ENCODE measurements around the gene FBXO28.

- no peak for TF ChIP-seq CTCF (IDR thresholded peaks at IDR 0.05)
- TF ChIP-seq, protein P1, sequence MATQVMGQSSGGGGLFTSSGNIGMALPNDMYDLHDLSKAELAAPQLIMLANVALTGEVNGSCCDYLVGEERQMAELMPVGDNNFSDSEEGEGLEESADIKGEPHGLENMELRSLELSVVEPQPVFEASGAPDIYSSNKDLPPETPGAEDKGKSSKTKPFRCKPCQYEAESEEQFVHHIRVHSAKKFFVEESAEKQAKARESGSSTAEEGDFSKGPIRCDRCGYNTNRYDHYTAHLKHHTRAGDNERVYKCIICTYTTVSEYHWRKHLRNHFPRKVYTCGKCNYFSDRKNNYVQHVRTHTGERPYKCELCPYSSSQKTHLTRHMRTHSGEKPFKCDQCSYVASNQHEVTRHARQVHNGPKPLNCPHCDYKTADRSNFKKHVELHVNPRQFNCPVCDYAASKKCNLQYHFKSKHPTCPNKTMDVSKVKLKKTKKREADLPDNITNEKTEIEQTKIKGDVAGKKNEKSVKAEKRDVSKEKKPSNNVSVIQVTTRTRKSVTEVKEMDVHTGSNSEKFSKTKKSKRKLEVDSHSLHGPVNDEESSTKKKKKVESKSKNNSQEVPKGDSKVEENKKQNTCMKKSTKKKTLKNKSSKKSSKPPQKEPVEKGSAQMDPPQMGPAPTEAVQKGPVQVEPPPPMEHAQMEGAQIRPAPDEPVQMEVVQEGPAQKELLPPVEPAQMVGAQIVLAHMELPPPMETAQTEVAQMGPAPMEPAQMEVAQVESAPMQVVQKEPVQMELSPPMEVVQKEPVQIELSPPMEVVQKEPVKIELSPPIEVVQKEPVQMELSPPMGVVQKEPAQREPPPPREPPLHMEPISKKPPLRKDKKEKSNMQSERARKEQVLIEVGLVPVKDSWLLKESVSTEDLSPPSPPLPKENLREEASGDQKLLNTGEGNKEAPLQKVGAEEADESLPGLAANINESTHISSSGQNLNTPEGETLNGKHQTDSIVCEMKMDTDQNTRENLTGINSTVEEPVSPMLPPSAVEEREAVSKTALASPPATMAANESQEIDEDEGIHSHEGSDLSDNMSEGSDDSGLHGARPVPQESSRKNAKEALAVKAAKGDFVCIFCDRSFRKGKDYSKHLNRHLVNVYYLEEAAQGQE (IDR thresholded peaks at IDR 0.05; ENCODE audit: insufficient read depth in 1 of 2, low read depth in 2 of 2, low read length in 1 of 2), result no peak
These were observed 67.0 kb downstream of the FBXO28 start for GRCh38 chr1:224180783-224181452.

Measured in Panc1 (cell line).